ENCODE data around the gene OLFML3.
"Not testable (repeated sequence)": the region's sequence is repeated elsewhere in the genome, so short reads cannot be mapped to it uniquely, and the experiment has no call there.

Gene OLFML3

DNA sequence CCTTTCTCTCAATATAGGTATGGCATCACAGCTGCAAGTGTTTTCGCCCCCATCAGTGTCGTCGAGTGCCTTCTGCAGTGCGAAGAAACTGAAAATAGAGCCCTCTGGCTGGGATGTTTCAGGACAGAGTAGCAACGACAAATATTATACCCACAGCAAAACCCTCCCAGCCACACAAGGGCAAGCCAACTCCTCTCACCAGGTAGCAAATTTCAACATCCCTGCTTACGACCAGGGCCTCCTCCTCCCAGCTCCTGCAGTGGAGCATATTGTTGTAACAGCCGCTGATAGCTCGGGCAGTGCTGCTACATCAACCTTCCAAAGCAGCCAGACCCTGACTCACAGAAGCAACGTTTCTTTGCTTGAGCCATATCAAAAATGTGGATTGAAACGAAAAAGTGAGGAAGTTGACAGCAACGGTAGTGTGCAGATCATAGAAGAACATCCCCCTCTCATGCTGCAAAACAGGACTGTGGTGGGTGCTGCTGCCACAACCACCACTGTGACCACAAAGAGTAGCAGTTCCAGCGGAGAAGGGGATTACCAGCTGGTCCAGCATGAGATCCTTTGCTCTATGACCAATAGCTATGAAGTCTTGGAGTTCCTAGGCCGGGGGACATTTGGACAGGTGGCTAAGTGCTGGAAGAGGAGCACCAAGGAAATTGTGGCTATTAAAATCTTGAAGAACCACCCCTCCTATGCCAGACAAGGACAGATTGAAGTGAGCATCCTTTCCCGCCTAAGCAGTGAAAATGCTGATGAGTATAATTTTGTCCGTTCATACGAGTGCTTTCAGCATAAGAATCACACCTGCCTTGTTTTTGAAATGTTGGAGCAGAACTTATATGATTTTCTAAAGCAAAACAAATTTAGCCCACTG is 38.7 kb upstream of the OLFML3 start:
- peaks cover 25% of the 10 kb centered on the region for H3K4me1 ChIP-seq (ENCODE audit: control insufficient read depth, insufficient read depth, low read length)
- no peaks in the 10 kb centered on the region for H3K9me3 ChIP-seq (ENCODE audit: control insufficient read depth, low read length)
- no peaks in the 10 kb centered on the region for H3K27me3 ChIP-seq (replicated peaks; ENCODE audit: control insufficient read depth, insufficient read depth, low read length)
- peaks cover 19% of the 10 kb centered on the region for H3K36me3 ChIP-seq (ENCODE audit: control insufficient read depth, insufficient read depth, low read length, severe bottlenecking)
- DNase-seq (ENCODE audit: low read depth), result no peak
- H3K4me3 ChIP-seq (ENCODE audit: low read length), result no peak overlapping the region
- no peak overlapping the region for H3K9ac ChIP-seq (ENCODE audit: low read length)

DNA sequence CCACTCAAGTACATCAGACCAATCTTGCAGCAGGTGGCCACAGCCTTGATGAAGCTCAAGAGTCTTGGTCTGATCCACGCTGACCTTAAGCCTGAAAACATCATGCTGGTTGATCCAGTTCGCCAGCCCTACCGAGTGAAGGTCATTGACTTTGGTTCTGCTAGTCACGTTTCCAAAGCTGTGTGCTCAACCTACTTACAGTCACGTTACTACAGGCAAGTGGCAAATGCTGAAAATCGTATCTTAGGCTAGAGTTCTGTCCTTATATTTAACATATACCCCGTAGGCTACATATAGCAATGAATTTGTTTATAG is 38.1 kb upstream of the OLFML3 start:
- Histone ChIP-seq H3K4me3 (ENCODE audit: low read length) (no peak overlapping the region), H3K4me1 (ENCODE audit: control insufficient read depth, insufficient read depth, low read length) (peaks cover 25% of the 10 kb centered on the region), H3K27me3 (replicated peaks; ENCODE audit: control insufficient read depth, insufficient read depth, low read length) (no peaks in the 10 kb centered on the region), H3K36me3 (ENCODE audit: control insufficient read depth, insufficient read depth, low read length, severe bottlenecking) (peaks cover 19% of the 10 kb centered on the region), H3K9me3 (ENCODE audit: control insufficient read depth, low read length) (no peaks in the 10 kb centered on the region), H3K9ac (ENCODE audit: low read length) (no peak overlapping the region)
- DNase-seq (ENCODE audit: low read depth), result no peak

DNA sequence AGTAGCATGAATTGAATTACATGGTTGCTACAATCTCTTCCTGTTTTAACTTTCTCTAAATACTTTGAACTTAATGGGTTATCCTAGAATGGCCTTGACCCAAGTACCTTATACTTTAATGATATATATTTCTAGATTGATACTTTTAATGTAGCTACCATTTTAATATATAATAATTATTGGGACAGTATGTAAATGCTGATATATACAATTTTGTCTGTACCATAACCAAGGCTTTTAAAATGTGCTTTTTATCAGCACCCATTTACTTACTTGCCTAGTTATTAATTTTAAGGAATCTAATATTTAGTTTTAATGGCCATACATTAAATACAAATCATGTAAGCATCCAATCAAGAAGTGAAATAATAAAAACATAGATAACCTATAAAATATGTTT is 36.7 kb upstream of the OLFML3 start:
- Histone ChIP-seq H3K4me1 (ENCODE audit: control insufficient read depth, insufficient read depth, low read length) (peaks cover 32% of the 10 kb centered on the region), H3K27me3 (replicated peaks; ENCODE audit: control insufficient read depth, insufficient read depth, low read length) (no peaks in the 10 kb centered on the region), H3K9me3 (ENCODE audit: control insufficient read depth, low read length) (no peaks in the 10 kb centered on the region), H3K4me3 (ENCODE audit: low read length) (no peak overlapping the region), H3K9ac (ENCODE audit: low read length) (no peak overlapping the region), H3K36me3 (ENCODE audit: control insufficient read depth, insufficient read depth, low read length, severe bottlenecking) (peaks cover 19% of the 10 kb centered on the region)
- DNase-seq (ENCODE audit: low read depth), result no peak

DNA sequence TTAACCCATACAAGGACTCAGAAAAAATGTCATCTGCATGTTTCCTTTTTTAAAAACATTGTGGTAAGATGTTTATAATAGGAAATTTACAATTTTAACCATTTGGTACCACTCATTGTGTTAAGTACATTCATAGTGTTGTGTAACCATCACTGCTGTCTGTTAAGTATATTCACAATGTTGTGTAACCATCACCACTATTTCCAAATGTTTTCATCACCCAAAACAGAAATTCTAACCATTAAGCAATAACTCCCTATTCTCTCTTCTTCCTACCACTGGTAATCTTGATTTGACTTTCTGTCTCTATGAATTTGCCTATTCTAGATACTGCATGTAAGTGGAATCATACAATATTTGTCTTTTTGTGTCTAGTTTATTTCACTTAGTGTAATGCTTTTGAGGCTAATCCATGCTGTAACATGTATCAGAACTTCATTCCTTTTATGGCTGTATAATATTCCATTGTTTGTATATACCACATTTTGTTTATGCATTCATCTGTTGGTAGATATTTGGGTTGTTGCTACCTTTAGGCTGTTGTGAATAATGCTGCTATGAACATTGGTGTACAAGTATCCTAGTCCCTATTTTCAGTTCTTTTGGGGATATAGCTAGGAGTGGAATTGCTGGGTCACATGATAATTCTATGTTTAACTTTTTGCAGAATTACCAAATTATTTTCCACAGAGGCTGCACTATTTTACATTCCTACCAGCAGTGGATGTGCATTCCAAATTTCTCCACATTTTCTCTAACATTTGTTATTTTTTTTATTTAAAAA is 36.1 kb upstream of the OLFML3 start:
- Histone ChIP-seq H3K36me3 (ENCODE audit: control insufficient read depth, insufficient read depth, low read length, severe bottlenecking) (peaks cover 19% of the 10 kb centered on the region), H3K27me3 (replicated peaks; ENCODE audit: control insufficient read depth, insufficient read depth, low read length) (no peaks in the 10 kb centered on the region), H3K9ac (ENCODE audit: low read length) (no peak overlapping the region), H3K4me3 (ENCODE audit: low read length) (no peak overlapping the region), H3K4me1 (ENCODE audit: control insufficient read depth, insufficient read depth, low read length) (peaks cover 39% of the 10 kb centered on the region), H3K9me3 (ENCODE audit: control insufficient read depth, low read length) (no peaks in the 10 kb centered on the region)
- DNase-seq (ENCODE audit: low read depth), result peak; percentile 62

DNA sequence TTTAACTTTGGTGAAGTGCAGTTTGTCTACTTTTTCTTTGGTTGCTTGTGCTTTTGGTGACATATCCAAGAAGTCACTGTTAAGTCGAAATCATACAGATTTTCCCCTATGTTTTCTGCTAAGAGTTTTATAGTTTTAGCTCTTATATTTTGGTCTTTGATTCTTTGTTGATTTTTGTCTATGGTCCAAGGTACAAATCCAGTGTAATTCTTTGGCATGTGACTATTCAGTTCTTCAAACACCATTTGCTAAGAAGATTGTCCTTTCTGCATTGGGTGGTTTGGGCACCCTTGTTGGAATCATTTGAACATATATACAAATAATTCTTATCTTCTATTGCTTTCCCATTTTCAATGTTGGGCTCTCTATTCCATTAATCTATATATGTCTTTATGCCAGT is 33.9 kb upstream of the OLFML3 start:
- Histone ChIP-seq H3K27me3 (replicated peaks; ENCODE audit: control insufficient read depth, insufficient read depth, low read length) (no peaks in the 10 kb centered on the region), H3K4me1 (ENCODE audit: control insufficient read depth, insufficient read depth, low read length) (peaks cover 35% of the 10 kb centered on the region), H3K9me3 (ENCODE audit: control insufficient read depth, low read length) (no peaks in the 10 kb centered on the region), H3K36me3 (ENCODE audit: control insufficient read depth, insufficient read depth, low read length, severe bottlenecking) (peaks cover 18% of the 10 kb centered on the region), H3K9ac (ENCODE audit: low read length) (no peak overlapping the region), H3K4me3 (ENCODE audit: low read length) (no peak overlapping the region)
- DNase-seq (ENCODE audit: low read depth), result no peak

DNA sequence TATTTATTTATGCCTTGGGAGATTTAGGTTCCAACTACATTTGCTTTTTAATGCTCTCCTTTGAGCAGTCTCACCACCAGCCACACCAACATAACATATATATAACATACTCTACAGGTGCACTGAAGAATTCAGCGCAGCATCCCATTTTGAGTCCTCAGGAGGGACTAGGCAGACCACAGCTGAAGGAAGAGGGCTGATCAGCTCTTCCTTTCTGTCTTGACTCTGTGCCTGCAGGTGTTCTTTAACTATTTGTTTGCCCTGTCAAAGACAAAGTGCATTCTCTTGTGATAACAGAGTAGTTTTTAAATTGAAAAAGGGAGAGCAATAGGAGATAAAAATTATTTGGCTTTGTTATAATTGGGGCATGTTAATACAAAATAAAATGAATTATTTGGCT is 33.2 kb upstream of the OLFML3 start:
- H3K27me3 ChIP-seq (replicated peaks; ENCODE audit: control insufficient read depth, insufficient read depth, low read length), result no peaks in the 10 kb centered on the region
- no peak overlapping the region for H3K4me3 ChIP-seq (ENCODE audit: low read length)
- H3K36me3 ChIP-seq (ENCODE audit: control insufficient read depth, insufficient read depth, low read length, severe bottlenecking), result peaks cover 10% of the 10 kb centered on the region
- H3K9ac ChIP-seq (ENCODE audit: low read length), result no peak overlapping the region
- no peak for DNase-seq (ENCODE audit: low read depth)
- H3K9me3 ChIP-seq (ENCODE audit: control insufficient read depth, low read length), result no peaks in the 10 kb centered on the region
- H3K4me1 ChIP-seq (ENCODE audit: control insufficient read depth, insufficient read depth, low read length), result peaks cover 35% of the 10 kb centered on the region

DNA sequence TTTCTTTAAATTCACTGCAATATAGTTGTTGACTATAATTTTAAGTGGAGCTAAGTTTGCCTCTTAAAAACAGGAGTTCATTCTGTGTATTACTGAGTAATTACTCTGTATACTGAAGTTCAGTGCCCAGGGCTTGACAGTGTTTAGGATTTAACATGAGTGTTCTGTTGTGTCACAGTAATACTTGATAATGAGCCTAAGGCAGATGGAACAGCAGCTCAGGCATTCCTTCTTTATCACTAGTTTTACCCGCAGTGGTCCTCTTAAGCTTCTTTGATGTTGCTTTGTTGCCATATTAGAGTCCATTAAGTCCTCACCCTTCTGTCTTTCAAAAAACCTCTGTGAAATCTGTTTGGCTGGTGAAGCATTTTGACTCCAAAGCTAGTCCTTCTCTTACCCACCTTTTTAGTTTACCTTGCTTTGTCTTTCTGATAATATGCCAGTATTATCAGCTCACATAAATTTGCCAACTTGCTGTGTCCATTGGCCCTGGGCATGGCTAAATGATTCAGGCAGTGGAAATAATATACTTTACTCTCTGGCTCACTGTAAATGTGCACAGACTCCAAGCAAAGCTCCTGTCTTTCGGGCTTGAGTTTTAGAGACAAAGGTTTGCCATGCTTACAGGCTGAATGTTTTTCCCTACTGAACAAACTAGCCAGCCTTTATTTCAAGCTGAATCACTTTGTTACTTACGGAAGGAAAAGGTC is 32.4 kb upstream of the OLFML3 start:
- peaks cover 7% of the 10 kb centered on the region for H3K36me3 ChIP-seq (ENCODE audit: control insufficient read depth, insufficient read depth, low read length, severe bottlenecking)
- DNase-seq (ENCODE audit: low read depth), result no peak
- no peak overlapping the region for H3K4me3 ChIP-seq (ENCODE audit: low read length)
- peaks cover 35% of the 10 kb centered on the region for H3K4me1 ChIP-seq (ENCODE audit: control insufficient read depth, insufficient read depth, low read length)
- no peaks in the 10 kb centered on the region for H3K9me3 ChIP-seq (ENCODE audit: control insufficient read depth, low read length)
- no peaks in the 10 kb centered on the region for H3K27me3 ChIP-seq (replicated peaks; ENCODE audit: control insufficient read depth, insufficient read depth, low read length)
- no peak overlapping the region for H3K9ac ChIP-seq (ENCODE audit: low read length)

DNA sequence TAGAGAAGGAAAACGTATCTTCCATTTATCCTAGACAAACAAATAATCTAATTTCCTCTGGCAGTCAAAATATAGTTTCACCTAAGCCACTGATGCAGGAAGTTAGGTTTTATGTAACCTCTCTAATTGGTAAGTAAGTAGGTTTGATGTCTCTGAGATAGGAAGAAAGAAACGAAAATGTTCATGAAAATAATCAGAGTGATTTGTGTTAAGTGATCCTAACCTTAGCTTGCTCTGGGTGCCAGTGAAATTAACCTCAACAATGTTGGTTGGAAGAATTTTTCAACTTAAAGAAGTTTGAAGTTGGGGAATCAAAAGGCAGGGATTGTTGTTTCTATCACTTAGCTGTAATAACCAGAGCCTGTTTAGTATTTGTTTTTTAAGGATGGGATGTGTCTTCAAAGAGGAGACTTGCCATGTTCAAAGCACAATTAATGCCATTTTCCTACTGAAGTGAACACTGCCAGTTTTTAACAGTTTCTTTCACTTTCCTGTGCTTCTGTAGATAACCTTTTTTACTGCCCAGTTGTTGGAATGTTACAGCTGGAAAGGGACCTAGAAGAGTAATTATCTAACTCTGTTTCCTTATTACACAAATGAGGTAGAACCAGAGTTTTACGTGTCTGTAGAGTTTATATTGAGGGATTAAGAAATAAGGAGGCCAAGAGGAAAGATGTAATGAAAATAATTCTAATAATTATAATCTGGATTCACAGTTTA is 31.7 kb upstream of the OLFML3 start:
- H3K27me3 ChIP-seq (replicated peaks; ENCODE audit: control insufficient read depth, insufficient read depth, low read length), result no peaks in the 10 kb centered on the region
- no peak overlapping the region for H3K4me3 ChIP-seq (ENCODE audit: low read length)
- DNase-seq (ENCODE audit: low read depth), result no peak
- peaks cover 7% of the 10 kb centered on the region for H3K36me3 ChIP-seq (ENCODE audit: control insufficient read depth, insufficient read depth, low read length, severe bottlenecking)
- H3K4me1 ChIP-seq (ENCODE audit: control insufficient read depth, insufficient read depth, low read length), result peaks cover 33% of the 10 kb centered on the region
- H3K9ac ChIP-seq (ENCODE audit: low read length), result no peak overlapping the region
- no peaks in the 10 kb centered on the region for H3K9me3 ChIP-seq (ENCODE audit: control insufficient read depth, low read length)

DNA sequence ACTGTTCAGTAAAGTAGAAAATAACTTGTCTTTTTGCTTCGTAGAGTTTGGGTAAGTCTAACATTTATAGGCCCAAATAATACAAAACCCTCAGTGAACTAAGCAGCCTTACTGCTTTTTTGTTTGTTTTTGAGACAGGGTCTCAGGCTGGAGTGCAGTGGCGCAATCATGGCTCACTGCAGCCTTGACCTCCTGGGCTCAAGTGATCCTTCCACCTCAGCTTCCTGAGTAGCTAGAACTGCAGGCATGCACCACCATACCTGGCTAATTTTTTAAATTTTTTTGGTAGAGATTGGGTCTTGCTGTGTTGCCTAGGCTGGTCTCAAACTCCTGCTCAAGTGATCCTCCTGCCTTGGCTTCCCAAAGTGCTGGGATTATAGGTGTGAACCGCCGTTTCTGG is 31.1 kb upstream of the OLFML3 start:
- H3K9ac ChIP-seq (ENCODE audit: low read length); H3K27me3 ChIP-seq (replicated peaks; ENCODE audit: control insufficient read depth, insufficient read depth, low read length); H3K4me3 ChIP-seq (ENCODE audit: low read length); DNase-seq (ENCODE audit: low read depth); H3K9me3 ChIP-seq (ENCODE audit: control insufficient read depth, low read length); H3K36me3 ChIP-seq (ENCODE audit: control insufficient read depth, insufficient read depth, low read length, severe bottlenecking): not testable (repeated sequence)
- peaks cover 27% of the 10 kb centered on the region for H3K4me1 ChIP-seq (ENCODE audit: control insufficient read depth, insufficient read depth, low read length)

DNA sequence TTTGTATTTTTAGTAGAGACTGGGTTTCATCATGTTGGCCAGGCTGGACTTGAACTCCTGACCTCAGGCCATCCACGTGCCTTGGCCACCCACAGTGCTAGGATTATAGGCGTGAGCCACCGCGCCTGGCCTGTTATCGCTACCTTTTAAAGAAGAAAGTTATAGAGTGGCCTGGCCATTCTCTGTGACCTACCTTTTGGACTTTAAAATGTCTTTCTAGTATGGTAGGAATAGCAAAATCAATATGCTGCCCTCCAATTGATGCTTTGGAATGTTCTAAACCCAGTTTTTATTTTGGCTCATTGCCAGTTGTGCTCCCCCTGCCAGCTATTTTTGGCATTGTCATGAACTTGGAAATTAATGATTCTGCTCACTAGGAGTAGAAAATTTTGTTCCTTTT is 30.3 kb upstream of the OLFML3 start:
- Histone ChIP-seq H3K4me3 (ENCODE audit: low read length) (no peak overlapping the region), H3K27me3 (replicated peaks; ENCODE audit: control insufficient read depth, insufficient read depth, low read length) (no peaks in the 10 kb centered on the region), H3K9ac (ENCODE audit: low read length) (no peak overlapping the region), H3K36me3 (ENCODE audit: control insufficient read depth, insufficient read depth, low read length, severe bottlenecking) (peaks cover 10% of the 10 kb centered on the region), H3K9me3 (ENCODE audit: control insufficient read depth, low read length) (no peaks in the 10 kb centered on the region), H3K4me1 (ENCODE audit: control insufficient read depth, insufficient read depth, low read length) (peaks cover 20% of the 10 kb centered on the region)
- DNase-seq (ENCODE audit: low read depth), result no peak

DNA sequence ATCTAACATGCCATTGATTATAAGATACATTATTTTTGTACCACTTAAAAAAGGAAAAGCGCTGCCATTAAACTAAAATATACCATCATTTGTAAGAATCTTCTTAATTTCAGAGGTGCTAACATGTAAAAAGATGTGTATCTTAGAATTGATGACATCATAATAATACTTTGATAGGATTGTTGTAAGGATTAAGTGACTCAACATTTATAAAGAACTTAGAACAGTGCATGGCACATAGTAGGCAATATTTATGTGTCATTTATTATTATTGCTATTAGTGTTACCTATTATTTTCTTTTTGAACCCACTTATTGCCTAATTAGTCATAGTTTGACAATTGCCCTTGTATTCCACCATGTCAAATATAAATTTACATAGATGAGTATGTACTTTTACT is 28.4 kb upstream of the OLFML3 start:
- Histone ChIP-seq H3K9me3 (ENCODE audit: control insufficient read depth, low read length) (no peaks in the 10 kb centered on the region), H3K4me1 (ENCODE audit: control insufficient read depth, insufficient read depth, low read length) (peaks cover 20% of the 10 kb centered on the region), H3K27me3 (replicated peaks; ENCODE audit: control insufficient read depth, insufficient read depth, low read length) (no peaks in the 10 kb centered on the region), H3K9ac (ENCODE audit: low read length) (no peak overlapping the region), H3K4me3 (ENCODE audit: low read length) (no peak overlapping the region), H3K36me3 (ENCODE audit: control insufficient read depth, insufficient read depth, low read length, severe bottlenecking) (peaks cover 18% of the 10 kb centered on the region)
- no peak for DNase-seq (ENCODE audit: low read depth)

All from adipocyte (in vitro differentiated cells).